Neuronal stem cell (in vitro differentiated cells): Measurements from ENCODE around the gene MAPK7.

Experiments
- DNase-seq: peaks from one replicate; pipeline ENCODE4 v3.0.0-alpha.2; 2013; ENCODE audit warnings: low spot score
- H2AFZ ChIP-seq: one replicate; pipeline ENCODE4 v1.6.1; 2013; ENCODE audit warnings: mild to moderate bottlenecking, low read length, inconsistent platforms
- H2AK5ac ChIP-seq: 2 replicates; pipeline ENCODE4 v1.6.1; 2013; ENCODE audit warnings: low read depth, mild to moderate bottlenecking, inconsistent platforms, low read length, moderate library complexity, mixed read lengths
- H2BK120ac ChIP-seq: 2 replicates; pipeline ENCODE4 v1.6.1; 2013; ENCODE audit warnings: low read depth, mild to moderate bottlenecking, inconsistent platforms, low read length, moderate library complexity, mixed read lengths
- H2BK12ac ChIP-seq: one replicate; pipeline ENCODE4 v1.6.1; 2013; ENCODE audit warnings: low read length, inconsistent platforms
- H2BK15ac ChIP-seq: 2 replicates; pipeline ENCODE4 v1.6.1; 2013; ENCODE audit warnings: mild to moderate bottlenecking, low read length, inconsistent platforms, mixed read lengths
- H2BK5ac ChIP-seq: one replicate; pipeline ENCODE4 v1.6.1; 2013; ENCODE audit warnings: inconsistent platforms, mild to moderate bottlenecking, low read length, moderate library complexity
- H3K14ac ChIP-seq: one replicate; pipeline ENCODE4 v1.6.1; 2013; ENCODE audit warnings: low read length, inconsistent platforms
- H3K18ac ChIP-seq: 2 replicates; pipeline ENCODE4 v1.6.1; 2013; ENCODE audit warnings: low read length, inconsistent platforms
- H3K23ac ChIP-seq: 2 replicates; pipeline ENCODE4 v1.6.1; 2013; ENCODE audit warnings: low read depth, mild to moderate bottlenecking, mixed read lengths, low read length, inconsistent platforms; ENCODE audit not compliant: poor library complexity
- H3K27ac ChIP-seq: replicated peaks from 3 replicates; pipeline ENCODE4 v1.5.1; 2013; ENCODE audit warnings: low read length, inconsistent platforms
- H3K27me3 ChIP-seq, 3 experiments: 2 replicates each; pipeline ENCODE4 v1.6.1; 2013; ENCODE audit warnings: low read length in 3 of 3, mild to moderate bottlenecking in 2 of 3, inconsistent platforms in 1 of 3, low read depth in 1 of 3, mixed read lengths in 1 of 3, moderate library complexity in 1 of 3; ENCODE audit not compliant: control insufficient read depth in 3 of 3, insufficient read depth in 3 of 3
- H3K36me3 ChIP-seq, 2 donors: replicated peaks in 1 of 2; 2 replicates each; pipeline ENCODE4 v1.6.1; 2013; ENCODE audit warnings: low read length in 2 of 2; ENCODE audit not compliant: control insufficient read depth in 2 of 2, insufficient read depth in 2 of 2
- H3K4ac ChIP-seq: 2 replicates; pipeline ENCODE4 v1.6.1; 2013; ENCODE audit warnings: inconsistent platforms, mild to moderate bottlenecking, low read length, moderate library complexity
- H3K4me1 ChIP-seq, 2 donors: 1 replicate in 1 of 2; 2 replicates in 1 of 2; pipeline ENCODE4 v1.6.1; 2013; ENCODE audit warnings: low read length in 2 of 2, low read depth in 1 of 2; ENCODE audit not compliant: control insufficient read depth in 2 of 2, insufficient read depth in 1 of 2
- H3K4me2 ChIP-seq: one replicate; pipeline ENCODE4 v1.6.1; 2013; ENCODE audit warnings: mild to moderate bottlenecking, low read length, inconsistent platforms; ENCODE audit not compliant: insufficient read depth, poor library complexity, severe bottlenecking
- H3K4me3 ChIP-seq, 2 donors: 2 replicates each; pipeline ENCODE4 v1.5.1; 2013; ENCODE audit warnings: low read length in 2 of 2, mild to moderate bottlenecking in 2 of 2, inconsistent platforms in 1 of 2, moderate library complexity in 1 of 2
- H3K79me1 ChIP-seq: one replicate; pipeline ENCODE4 v1.6.1; 2013; ENCODE audit warnings: low read depth, mild to moderate bottlenecking, inconsistent platforms, low read length, moderate library complexity
- H3K9ac ChIP-seq: one replicate; pipeline ENCODE4 v1.6.1; 2013; ENCODE audit warnings: mild to moderate bottlenecking, low read depth, low read length, inconsistent platforms; ENCODE audit not compliant: poor library complexity
- H3K9me3 ChIP-seq, 2 donors: replicated peaks in 1 of 2; 2 replicates each; pipeline versions ENCODE3 to v1.6.1; 2013; ENCODE audit warnings: low read length in 2 of 2, mild to moderate bottlenecking in 2 of 2, inconsistent platforms in 1 of 2, low read depth in 1 of 2, mixed read lengths in 1 of 2, moderate library complexity in 1 of 2; ENCODE audit not compliant: control insufficient read depth in 2 of 2, insufficient read depth in 1 of 2
- H4K8ac ChIP-seq: one replicate; pipeline ENCODE4 v1.6.1; 2013; ENCODE audit warnings: low read depth, mild to moderate bottlenecking, inconsistent platforms, low read length, moderate library complexity
- H4K91ac ChIP-seq: one replicate; pipeline ENCODE4 v1.6.1; 2013; ENCODE audit warnings: low read length, low read depth, mild to moderate bottlenecking, inconsistent platforms; ENCODE audit not compliant: poor library complexity
- whole genome bisulfite sequencing, 2 donors: extraction: QIAGEN DNeasy Blood & Tissue Kit; methylation state at CpG; one replicate each; pipeline ENCODE4 v1.1.7; 2013; ENCODE audit warnings: missing lambda C conversion rate in 2 of 2, mixed read lengths in 1 of 2; ENCODE audit not compliant: insufficient read length in 2 of 2, insufficient replicate concordance in 1 of 2; ENCODE audit errors: extremely low coverage in 2 of 2; 5-methylcytosine and 5-hydroxymethylcytosine counted together

The MAPK7 gene

DNA sequence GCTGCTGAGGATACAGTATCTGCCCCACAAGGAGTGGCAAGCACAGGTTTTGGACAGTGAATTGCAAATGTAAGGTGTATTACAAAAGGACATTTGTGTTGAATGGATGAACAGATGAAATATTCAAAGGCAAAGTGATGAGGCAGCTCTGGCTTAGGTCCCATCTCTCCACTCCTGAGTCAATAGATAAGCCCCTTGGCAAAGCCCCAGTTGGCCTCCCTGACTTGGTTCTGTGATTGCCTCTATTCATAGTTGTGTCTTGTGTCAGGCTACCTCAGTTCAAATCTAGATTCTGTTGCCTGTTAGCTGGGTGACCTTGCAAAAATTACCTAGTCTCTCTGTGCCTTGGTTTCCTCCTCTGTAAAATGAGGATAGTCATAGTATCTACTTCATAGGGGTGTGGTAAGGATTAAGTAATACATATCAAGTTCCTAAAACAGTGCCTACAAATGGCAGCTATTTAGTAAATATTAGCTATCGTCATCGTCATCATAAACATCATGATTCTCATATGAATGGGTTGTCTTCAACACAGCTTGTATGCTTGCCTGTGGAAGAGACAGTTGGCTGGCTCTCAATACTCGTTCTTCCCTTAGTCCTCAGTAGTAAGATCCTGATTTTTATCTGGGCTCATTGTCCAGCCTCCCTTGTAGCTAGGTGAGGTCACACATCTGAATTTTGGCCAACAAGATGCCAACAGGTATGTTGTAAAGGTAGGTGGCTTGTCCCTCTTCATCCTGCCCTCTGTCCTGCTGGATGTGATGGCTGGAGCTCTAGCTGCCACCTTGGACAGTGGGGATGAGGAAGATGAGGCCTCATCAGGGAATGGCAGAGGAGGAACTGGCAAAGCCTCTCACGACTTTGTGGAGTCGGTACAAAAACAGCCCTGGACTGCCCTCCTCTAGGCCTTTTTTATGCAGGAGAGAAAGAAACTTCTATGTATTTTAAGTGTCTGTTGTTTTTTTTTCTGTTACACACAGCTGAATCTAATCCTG, 10.8 kb downstream of the MAPK7 start:
- no peak overlapping the region for H3K14ac ChIP-seq
- H3K79me1 ChIP-seq, result no peaks in the 10 kb centered on the region
- no peak overlapping the region for H3K18ac ChIP-seq
- no peak overlapping the region for H3K23ac ChIP-seq
- H3K4me2 ChIP-seq, result no peak overlapping the region
- no CpG with 5 or more reads among the region's 5 CpGs for WGBS, 2 donors
- no peak overlapping the region for H3K27ac ChIP-seq
- H3K27me3 ChIP-seq, result peaks cover 0 to 40% (median 0%) of the 10 kb centered on the region in 3 experiments
- H4K8ac ChIP-seq, result no peak overlapping the region
- H2BK15ac ChIP-seq, result no peak overlapping the region
- no peak overlapping the region for H2AK5ac ChIP-seq
- no peak overlapping the region for H3K4me3 ChIP-seq
- H3K36me3 ChIP-seq, result peaks cover 14 to 17% of the 10 kb centered on the region in 2 donors
- H2AFZ ChIP-seq, result no peak overlapping the region
- no peaks in the 10 kb centered on the region for H3K9me3 ChIP-seq
- H3K4ac ChIP-seq, result no peak overlapping the region
- no peak overlapping the region for H2BK5ac ChIP-seq
- no peak overlapping the region for H2BK120ac ChIP-seq
- no peak overlapping the region for H3K9ac ChIP-seq
- H4K91ac ChIP-seq, result no peak overlapping the region
- peaks cover 11 to 19% of the 10 kb centered on the region in 2 donors for H3K4me1 ChIP-seq
- no peak for DNase-seq
- no peak overlapping the region for H2BK12ac ChIP-seq

DNA sequence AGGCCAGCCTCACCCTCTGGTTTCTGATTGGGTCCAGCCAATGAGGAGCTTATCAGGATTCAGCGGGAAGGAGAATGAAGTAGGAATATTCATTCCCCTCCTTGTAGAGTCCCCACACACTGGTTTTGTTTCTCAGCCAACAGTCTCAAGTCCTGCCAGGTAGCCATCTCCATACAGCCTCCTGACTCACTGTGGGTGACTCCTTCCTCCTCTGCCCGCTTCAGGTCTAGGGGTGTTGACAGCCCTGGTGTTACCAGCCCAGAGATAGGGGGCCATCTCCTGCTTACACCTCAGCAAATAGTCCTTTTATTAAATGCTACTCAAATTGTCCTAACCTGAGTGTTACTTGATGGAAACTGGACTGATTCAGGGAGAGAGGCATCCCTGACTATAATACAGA, 12.7 kb downstream of the MAPK7 start:
- Histone ChIP-seq H2AFZ (no peak overlapping the region), H3K9me3 (no peaks in the 10 kb centered on the region), H2BK120ac (no peak overlapping the region), H3K27ac (no peak overlapping the region), H4K91ac (no peak overlapping the region), H3K18ac (no peak overlapping the region), H2BK5ac (no peak overlapping the region), H2AK5ac (no peak overlapping the region), H3K27me3 (peaks cover 0 to 40% (median 0%) of the 10 kb centered on the region in 3 experiments), H3K4ac (no peak overlapping the region), H3K4me2 (no peak overlapping the region), H3K79me1 (no peaks in the 10 kb centered on the region), H3K4me3 (no peak overlapping the region), H3K9ac (no peak overlapping the region), H3K36me3 (peaks cover 0 to 1% of the 10 kb centered on the region in 2 donors), H2BK15ac (no peak overlapping the region), H4K8ac (no peak overlapping the region), H2BK12ac (no peak overlapping the region), H3K14ac (no peak overlapping the region), H3K4me1 (peaks cover 11 to 19% of the 10 kb centered on the region in 2 donors), H3K23ac (no peak overlapping the region)
- no CpG with 5 or more reads among the region's 2 CpGs for WGBS, 2 donors
- DNase-seq, result no peak

DNA sequence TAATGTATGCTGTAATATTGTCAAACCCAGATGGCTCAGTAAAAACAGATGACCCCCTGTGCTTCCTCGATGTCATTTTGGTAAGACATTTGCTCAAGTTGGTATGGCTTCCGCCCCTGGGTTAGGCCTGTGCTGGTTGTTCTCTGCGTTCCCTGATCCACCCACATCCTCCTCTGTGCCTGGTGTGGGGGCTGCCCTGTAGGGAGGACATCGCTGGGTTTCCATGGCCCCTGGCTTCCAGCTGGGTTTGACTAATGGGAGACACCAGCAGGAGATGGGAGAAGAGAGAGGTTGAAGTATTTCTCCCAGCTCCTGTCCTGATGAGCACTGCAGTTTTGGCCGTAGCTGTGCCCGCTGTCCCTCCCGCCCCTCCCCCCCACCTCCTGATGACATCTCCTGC, 13.1 kb downstream of the MAPK7 start:
- no CpG with 5 or more reads among the region's 7 CpGs for WGBS, 2 donors
- no peak overlapping the region for H2BK12ac ChIP-seq
- no peaks in the 10 kb centered on the region for H3K79me1 ChIP-seq
- H3K9me3 ChIP-seq, result no peaks in the 10 kb centered on the region
- no peak overlapping the region for H4K8ac ChIP-seq
- DNase-seq, result no peak
- no peak overlapping the region for H3K4me3 ChIP-seq
- H2BK120ac ChIP-seq, result no peak overlapping the region
- H2AFZ ChIP-seq, result no peak overlapping the region
- H3K4me1 ChIP-seq, result peaks cover 11 to 15% of the 10 kb centered on the region in 2 donors
- H3K9ac ChIP-seq, result no peak overlapping the region
- no peak overlapping the region for H3K23ac ChIP-seq
- H2BK15ac ChIP-seq, result no peak overlapping the region
- peaks cover 0 to 40% (median 0%) of the 10 kb centered on the region in 3 experiments for H3K27me3 ChIP-seq
- H3K18ac ChIP-seq, result no peak overlapping the region
- H3K4ac ChIP-seq, result no peak overlapping the region
- no peak overlapping the region for H3K4me2 ChIP-seq
- no peak overlapping the region for H3K27ac ChIP-seq
- H3K36me3 ChIP-seq, result no peaks in the 10 kb centered on the region
- no peak overlapping the region for H3K14ac ChIP-seq
- no peak overlapping the region for H2BK5ac ChIP-seq
- H2AK5ac ChIP-seq, result no peak overlapping the region
- no peak overlapping the region for H4K91ac ChIP-seq

DNA sequence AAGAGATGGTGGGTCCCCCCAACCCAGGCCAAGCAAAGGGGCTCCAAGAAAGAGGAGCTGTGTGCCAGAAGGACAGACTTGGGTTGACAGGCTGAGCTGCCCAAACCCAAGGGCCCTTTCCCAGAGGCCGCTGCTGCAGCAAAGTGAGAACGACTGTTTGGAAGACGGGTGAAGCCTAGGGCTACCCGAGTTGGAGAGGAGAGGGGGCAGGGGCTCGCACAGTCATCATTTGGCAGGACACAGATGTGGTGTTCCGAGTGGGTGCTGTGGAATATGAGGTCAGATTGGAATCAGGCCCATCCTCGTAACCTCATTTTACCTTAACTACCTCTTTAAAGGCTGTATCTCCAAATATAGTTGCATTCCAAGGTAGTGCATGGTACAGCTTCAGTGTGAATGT, 14.0 kb downstream of the MAPK7 start:
- Histone ChIP-seq H3K9me3 (no peaks in the 10 kb centered on the region), H4K91ac (no peak overlapping the region), H3K79me1 (no peaks in the 10 kb centered on the region), H3K4me3 (no peak overlapping the region), H3K4ac (no peak overlapping the region), H2AK5ac (no peak overlapping the region), H2BK15ac (no peak overlapping the region), H3K23ac (no peak overlapping the region), H2BK120ac (no peak overlapping the region), H4K8ac (no peak overlapping the region), H3K27me3 (peaks cover 0 to 40% (median 0%) of the 10 kb centered on the region in 3 experiments), H3K18ac (no peak overlapping the region), H3K4me1 (peaks cover 6 to 7% of the 10 kb centered on the region in 2 donors), H2AFZ (no peak overlapping the region), H2BK5ac (no peak overlapping the region), H2BK12ac (no peak overlapping the region), H3K9ac (no peak overlapping the region), H3K27ac (no peak overlapping the region), H3K4me2 (no peak overlapping the region), H3K36me3 (no peaks in the 10 kb centered on the region), H3K14ac (no peak overlapping the region)
- WGBS, 2 donors, result no CpG with 5 or more reads among the region's 7 CpGs
- DNase-seq, result no peak
